Suppressor macrophage treated with lipopolysaccharide for 4 hours (primary cell): Measurements from ENCODE around the gene RNF121.

Experiments used
- DNase-seq: peaks from one replicate; pipeline ENCODE4 v3.0.0-alpha.2; 2020

RNF121 gene

GRCh38 chr11:72007089-72007476, 78.2 kb downstream of the RNF121 start:
- DNase-seq = no peak

GRCh38 chr11:72007587-72007986, 78.7 kb downstream of the RNF121 start:
- DNase-seq = no peak

DNA sequence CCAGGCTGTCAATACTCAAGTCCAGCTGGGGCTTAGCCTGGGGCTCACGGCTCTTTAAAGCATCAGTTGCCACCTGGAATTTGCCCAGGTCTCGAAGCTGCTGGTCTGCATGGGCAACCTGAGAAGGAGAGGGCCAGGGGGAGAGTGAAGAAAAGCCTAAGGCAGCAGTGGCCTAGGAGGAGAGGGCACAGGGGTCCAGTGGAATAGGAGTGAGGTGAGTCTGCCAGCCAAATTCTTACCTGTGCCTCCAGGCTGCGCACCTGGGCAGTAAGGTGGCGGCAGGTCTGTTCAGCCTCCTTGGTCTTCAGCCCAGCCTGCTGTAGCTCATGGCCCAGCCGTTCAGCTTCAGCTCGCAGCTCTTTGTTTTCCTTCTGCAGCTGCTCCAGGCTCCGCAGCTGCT, 79.9 kb downstream of the RNF121 start:
- DNase-seq = no peak

DNA sequence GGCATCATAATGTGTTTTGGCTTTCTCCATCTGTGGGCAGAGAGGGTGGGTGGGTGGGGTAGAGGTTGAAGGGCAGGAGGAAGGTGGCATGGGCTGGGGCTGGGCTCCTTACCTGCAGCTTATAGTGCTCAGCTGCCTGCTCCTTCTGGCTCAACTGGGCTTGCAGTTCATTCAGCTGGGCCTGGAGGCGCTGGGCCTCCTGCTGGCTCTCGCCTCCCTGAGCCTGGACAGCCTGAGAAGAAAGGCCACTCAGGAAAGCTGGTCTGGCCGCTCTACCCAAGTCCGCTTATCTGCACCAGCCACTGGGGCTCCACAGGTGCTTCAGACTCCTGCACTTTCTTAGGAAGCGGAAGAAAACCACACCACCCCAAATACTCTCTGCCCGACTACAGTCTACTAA, 80.3 kb downstream of the RNF121 start:
- no peak for DNase-seq

- no peak for DNase-seq
Observed at GRCh38 chr11:72010529-72011233, 81.8 kb downstream of the RNF121 start.

GRCh38 chr11:72012091-72012630, 83.3 kb downstream of the RNF121 start:
- DNase-seq = no peak

- DNase-seq = no peak
Observed at GRCh38 chr11:72012897-72013721, 84.3 kb downstream of the RNF121 start.

- no peak for DNase-seq
Observed at GRCh38 chr11:72013765-72014711, 85.2 kb downstream of the RNF121 start.

GRCh38 chr11:72014761-72015320, 86.0 kb downstream of the RNF121 start:
- DNase-seq = no peak

GRCh38 chr11:72015511-72016061, 86.7 kb downstream of the RNF121 start:
- peak; percentile 28 for DNase-seq

GRCh38 chr11:72018171-72018570, 89.3 kb downstream of the RNF121 start:
- no peak for DNase-seq

DNA sequence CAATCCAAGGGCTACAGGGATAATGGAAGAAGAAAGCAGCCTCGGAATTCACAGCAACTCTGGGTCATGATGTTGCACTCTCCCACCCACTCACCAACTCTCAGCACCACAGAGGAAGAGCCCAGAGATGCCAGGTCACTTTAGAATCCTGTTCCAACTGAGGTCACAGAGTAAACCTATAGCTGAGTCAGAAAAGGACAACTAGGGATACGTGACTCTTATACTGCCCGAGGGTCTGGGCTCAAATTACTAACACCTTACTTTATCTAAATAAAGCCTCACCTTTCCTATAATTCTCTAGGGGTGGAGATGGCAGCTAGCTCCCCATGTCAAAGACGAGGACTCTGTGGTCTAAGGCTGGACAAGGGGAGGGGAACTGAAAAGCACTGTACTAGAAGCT, 94.5 kb downstream of the RNF121 start:
- no peak for DNase-seq

- DNase-seq = no peak
Observed at GRCh38 chr11:72024069-72024754, 95.4 kb downstream of the RNF121 start.

DNA sequence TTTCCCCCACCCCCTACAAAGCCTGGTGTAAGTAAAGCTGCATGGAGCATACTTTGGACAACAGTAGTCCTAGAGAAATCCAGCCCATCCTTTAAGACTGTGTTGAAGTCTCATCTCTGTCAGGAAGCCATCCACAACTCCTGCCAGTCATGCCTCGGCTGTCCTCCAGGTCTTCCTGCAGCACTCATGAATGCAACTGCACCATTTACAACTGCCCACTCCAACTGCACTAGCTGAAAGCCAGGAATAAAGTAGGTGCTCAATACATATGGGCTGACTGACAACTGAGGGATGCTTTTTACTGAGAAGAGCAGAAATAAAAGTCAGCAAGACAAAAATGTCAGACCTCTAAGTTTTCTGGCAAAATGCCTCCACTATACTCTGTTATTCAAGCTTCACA, 97.2 kb downstream of the RNF121 start:
- DNase-seq = no peak

- no peak for DNase-seq
Observed at GRCh38 chr11:72030472-72031045, 101.7 kb downstream of the RNF121 start.

DNA sequence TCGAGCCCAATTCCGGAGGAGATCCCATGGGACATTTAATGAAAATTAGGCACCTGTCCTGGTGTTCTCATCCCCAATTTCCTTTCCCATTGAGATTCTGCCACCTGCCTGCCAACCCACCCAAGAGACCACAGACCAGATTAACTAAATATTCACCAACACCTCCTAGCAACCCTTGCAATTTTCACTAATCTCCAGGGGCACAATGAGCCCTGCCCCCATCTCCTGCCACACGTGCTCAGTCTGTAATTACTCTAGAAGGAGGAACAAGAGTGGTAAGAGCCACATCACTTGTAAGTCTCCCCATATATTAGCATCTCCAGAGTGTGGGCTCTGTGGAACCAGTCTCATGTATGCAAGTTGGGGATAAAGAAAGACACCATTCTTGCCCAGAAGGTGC, 107.8 kb downstream of the RNF121 start:
- DNase-seq = no peak

DNA sequence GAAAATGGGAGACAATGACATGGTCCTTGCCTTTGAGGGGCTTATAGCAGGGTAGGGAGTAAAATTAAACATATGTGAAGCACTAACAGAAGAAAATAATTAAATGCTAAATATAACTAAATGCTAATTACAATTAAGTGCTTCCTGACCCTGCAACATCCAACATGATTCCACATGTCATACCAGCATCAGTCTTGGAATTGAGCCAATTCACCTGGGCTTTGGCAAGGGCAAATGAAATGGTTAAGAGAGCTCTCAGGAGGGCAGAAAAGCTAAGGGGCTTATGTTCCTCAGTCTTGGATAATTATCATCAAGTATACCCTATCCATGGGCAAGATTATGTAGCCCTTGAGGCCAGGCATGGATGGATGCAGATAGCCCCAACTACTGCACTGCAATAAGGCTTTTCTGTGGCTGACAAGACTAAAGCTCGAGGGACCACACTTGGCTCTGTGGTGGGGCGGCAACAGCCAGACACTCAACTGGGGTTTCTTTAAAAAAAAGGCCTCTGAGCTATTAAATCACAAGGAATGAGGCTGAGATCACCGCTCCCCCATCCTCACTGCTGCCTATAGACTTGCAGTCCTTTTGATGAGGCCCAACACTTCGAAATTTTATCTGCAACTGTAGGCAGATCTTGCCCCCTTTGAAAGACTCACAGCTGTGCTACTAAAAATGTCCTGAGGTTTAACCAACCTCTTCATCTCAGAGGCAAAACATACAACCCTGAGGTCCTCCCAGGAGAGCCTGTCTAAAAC, 108.9 kb downstream of the RNF121 start:
- DNase-seq = no peak

GRCh38 chr11:72038491-72038890, 109.6 kb downstream of the RNF121 start:
- DNase-seq = no peak

GRCh38 chr11:72039031-72039855, 110.4 kb downstream of the RNF121 start:
- DNase-seq = no peak
